Measurements from ENCODE around the gene RBM17. TPM values are rescaled to one million over a fixed set of nuclear protein-coding genes. Genes with fewer than 3 reads are reported as not detected.

RBM17 gene
- total RNA-seq, 1 donor from 2014 or later = 113 TPM

- no peak for DNase-seq (ENCODE audit: low spot score)
- H3K27ac Mint-ChIP-seq (ENCODE audit: unreplicated experiment) = no peak overlapping the region
- H3K36me3 Mint-ChIP-seq (ENCODE audit: low read depth, unreplicated experiment) = peaks cover 4% of the 10 kb centered on the region
These were observed 53.8 kb downstream of the RBM17 start for GRCh38 chr10:6142644-6143043.

GRCh38 chr10:6143181-6143580 lies 54.3 kb downstream of the RBM17 start:
- no peak for TF ChIP-seq CTCF (IDR thresholded peaks at IDR 0.05; ENCODE audit: unreplicated experiment)
- Mint-ChIP-seq H3K27ac (ENCODE audit: unreplicated experiment) (no peak overlapping the region), H3K4me3 (ENCODE audit: unreplicated experiment) (peak overlapping the region; percentile 94), H3K36me3 (ENCODE audit: low read depth, unreplicated experiment) (peaks cover 6% of the 10 kb centered on the region), H3K4me1 (ENCODE audit: unreplicated experiment) (peaks cover 12% of the 10 kb centered on the region), H3K27me3 (ENCODE audit: unreplicated experiment) (peaks cover 16% of the 10 kb centered on the region), H3K9me3 (ENCODE audit: unreplicated experiment) (no peaks in the 10 kb centered on the region)
- DNase-seq (ENCODE audit: low spot score) = no peak

More at GRCh38 chr10:6142644-6143043, 53.8 kb downstream of the RBM17 start:
- Mint-ChIP-seq H3K4me3 (ENCODE audit: unreplicated experiment) (no peak overlapping the region), H3K4me1 (ENCODE audit: unreplicated experiment) (peaks cover 11% of the 10 kb centered on the region), H3K27me3 (ENCODE audit: unreplicated experiment) (peaks cover 16% of the 10 kb centered on the region), H3K9me3 (ENCODE audit: unreplicated experiment) (no peaks in the 10 kb centered on the region)
- TF ChIP-seq CTCF (IDR thresholded peaks at IDR 0.05; ENCODE audit: unreplicated experiment) = no peak

GRCh38 chr10:6144406-6145165 lies 55.8 kb downstream of the RBM17 start:
- Mint-ChIP-seq H3K4me1 (ENCODE audit: unreplicated experiment) (peaks cover 15% of the 10 kb centered on the region), H3K27ac (ENCODE audit: unreplicated experiment) (peak overlapping the region; percentile 42), H3K36me3 (ENCODE audit: low read depth, unreplicated experiment) (peaks cover 10% of the 10 kb centered on the region), H3K9me3 (ENCODE audit: unreplicated experiment) (no peaks in the 10 kb centered on the region), H3K27me3 (ENCODE audit: unreplicated experiment) (peaks cover 20% of the 10 kb centered on the region), H3K4me3 (ENCODE audit: unreplicated experiment) (peak overlapping the region; percentile 94)
- DNase-seq (ENCODE audit: low spot score) = peak; percentile 73
- TF ChIP-seq CTCF (IDR thresholded peaks at IDR 0.05; ENCODE audit: unreplicated experiment) = no peak

- H3K36me3 Mint-ChIP-seq (ENCODE audit: low read depth, unreplicated experiment) = peaks cover 10% of the 10 kb centered on the region
- no peak for TF ChIP-seq CTCF (IDR thresholded peaks at IDR 0.05; ENCODE audit: unreplicated experiment)
- H3K4me1 Mint-ChIP-seq (ENCODE audit: unreplicated experiment) = peaks cover 15% of the 10 kb centered on the region
- H3K27me3 Mint-ChIP-seq (ENCODE audit: unreplicated experiment) = peaks cover 18% of the 10 kb centered on the region
- H3K27ac Mint-ChIP-seq (ENCODE audit: unreplicated experiment) = peak overlapping the region; percentile 24
- DNase-seq (ENCODE audit: low spot score) = peak; percentile 44
- no peaks in the 10 kb centered on the region for H3K9me3 Mint-ChIP-seq (ENCODE audit: unreplicated experiment)
- H3K4me3 Mint-ChIP-seq (ENCODE audit: unreplicated experiment) = peak overlapping the region; percentile 67
These were observed 56.5 kb downstream of the RBM17 start for GRCh38 chr10:6145166-6145987.

All from endothelial cell (in vitro differentiated cells).